ENCODE results near the gene GATA5.

GRCh38 chr20:62498874-62499273, 23.1 kb upstream of the GATA5 start:
- TF ChIP-seq REST (IDR thresholded peaks at IDR 0.05; ENCODE audit: low read depth) (no peak), ZBTB7A (IDR thresholded peaks at IDR 0.05; ENCODE audit: low read depth) (no peak), FOXM1 (IDR thresholded peaks at IDR 0.05; ENCODE audit: borderline replicate concordance, low read depth) (no peak), CEBPB (IDR thresholded peaks at IDR 0.05) (no peak), RAD21 (IDR thresholded peaks at IDR 0.05; ENCODE audit: low read depth) (no peak)
